GM23338 (cell line): ENCODE data around the gene FN1. TPM values are rescaled to one million over a fixed set of nuclear protein-coding genes. Genes with fewer than 3 reads are reported as not detected.

Source experiments
- ATAC-seq: fragments of 200-7000 bp; cut with Tn5 transposase; 3 replicates; pipeline ENCODE4 v1.9.1; 2020
- DNase-seq: peaks from one replicate; pipeline ENCODE4 v3.0.0-alpha.2; 2015; ENCODE audit warnings: low spot score
- H2AFZ ChIP-seq: fragments of 200-600 bp; sonication (generic); 2 replicates; pipeline ENCODE4 v1.8.0; 2016; ENCODE audit warnings: antibody characterized with exemption, mild to moderate bottlenecking, moderate library complexity
- H3F3A ChIP-seq: fragments of 200-600 bp; sonication (generic); replicated peaks from 2 replicates; pipeline ENCODE4 v1.8.0; 2017; ENCODE audit warnings: antibody characterized with exemption, mixed run types, low read depth
- H3K27ac ChIP-seq: fragments of 200-600 bp; sonication (generic); 2 replicates; pipeline ENCODE4 v1.6.1; 2016; ENCODE audit warnings: low read depth
- H3K27me3 ChIP-seq: fragments of 200-600 bp; sonication (generic); 2 replicates; pipeline ENCODE4 v1.8.0; 2016; ENCODE audit warnings: mild to moderate bottlenecking, mixed run types, moderate library complexity; ENCODE audit not compliant: insufficient read depth
- H3K36me3 ChIP-seq: fragments of 200-600 bp; sonication (generic); 2 replicates; pipeline ENCODE4 v1.8.0; 2016; ENCODE audit warnings: mild to moderate bottlenecking; ENCODE audit not compliant: insufficient read depth
- H3K4me1 ChIP-seq: fragments of 200-600 bp; sonication (generic); 2 replicates; pipeline ENCODE4 v1.8.0; 2016; ENCODE audit warnings: mild to moderate bottlenecking, moderate library complexity; ENCODE audit not compliant: insufficient read depth
- H3K4me2 ChIP-seq: fragments of 200-600 bp; sonication (generic); 2 replicates; pipeline ENCODE4 v1.7.1; 2017; ENCODE audit warnings: mixed run types
- H3K4me3 ChIP-seq: fragments of 200-600 bp; sonication (generic); 2 replicates; pipeline ENCODE4 v1.6.1; 2016; ENCODE audit warnings: mixed run types
- H3K79me2 ChIP-seq: fragments of 200-600 bp; sonication (generic); replicated peaks from 2 replicates; pipeline ENCODE4 v1.8.0; 2017; ENCODE audit warnings: mild to moderate bottlenecking; ENCODE audit not compliant: insufficient read depth
- H3K9me2 ChIP-seq: fragments of 200-600 bp; sonication (generic); 2 replicates; pipeline ENCODE4 v1.8.0; 2017; ENCODE audit not compliant: insufficient read depth
- H4K20me1 ChIP-seq: fragments of 200-600 bp; sonication (generic); replicated peaks from 2 replicates; pipeline ENCODE4 v1.8.0; 2017; ENCODE audit warnings: mild to moderate bottlenecking; ENCODE audit not compliant: insufficient read depth
- H3K27ac Mint-ChIP-seq: 2 replicates; pipeline ENCODE4 v1.8.0; 2020; ENCODE audit warnings: inconsistent platforms, mild to moderate bottlenecking, moderate library complexity, mixed read lengths
- H3K27me3 Mint-ChIP-seq: 3 replicates; pipeline ENCODE4 v1.8.0; 2022; ENCODE audit warnings: low read depth, mild to moderate bottlenecking, moderate library complexity, mixed read lengths, inconsistent platforms; ENCODE audit not compliant: insufficient read depth, poor library complexity
- H3K36me3 Mint-ChIP-seq: 3 replicates; pipeline ENCODE4 v1.8.0; 2021; ENCODE audit warnings: low read depth, mild to moderate bottlenecking, inconsistent platforms, moderate library complexity, mixed read lengths
- H3K4me1 Mint-ChIP-seq: 3 replicates; pipeline ENCODE4 v1.8.0; 2020; ENCODE audit warnings: mild to moderate bottlenecking, inconsistent platforms, mixed read lengths
- H3K4me3 Mint-ChIP-seq: 3 replicates; pipeline ENCODE4 v1.8.0; 2021; ENCODE audit warnings: moderate library complexity, mild to moderate bottlenecking, inconsistent platforms, mixed read lengths
- H3K9me3 Mint-ChIP-seq: 3 replicates; pipeline ENCODE4 v1.8.0; 2020; ENCODE audit warnings: moderate library complexity, mild to moderate bottlenecking, inconsistent platforms, mixed read lengths
- CREB1 ChIP-seq: fragments of 250-450 bp; sonication (Bioruptor Pico); IDR thresholded peaks from 2 replicates; pipeline ENCODE4 v1.5.0; 2020; ENCODE audit warnings: low read depth, mild to moderate bottlenecking, moderate library complexity
- EZH2 ChIP-seq: fragments of 200-600 bp; sonication (generic); IDR thresholded peaks from one replicate; pipeline ENCODE4 v1.8.0; 2017; ENCODE audit warnings: antibody characterized with exemption, mild to moderate bottlenecking, low read depth; ENCODE audit not compliant: unreplicated experiment
- EZH2phosphoT487 ChIP-seq: fragments of 200-600 bp; sonication (generic); IDR thresholded peaks from one replicate; pipeline ENCODE4 v1.8.1; 2018; ENCODE audit warnings: antibody characterized with exemption; ENCODE audit not compliant: unreplicated experiment
- JUNB ChIP-seq: IDR thresholded peaks from one replicate; pipeline ENCODE4 v1.6.1; 2016; ENCODE audit warnings: antibody characterized with exemption; ENCODE audit not compliant: unreplicated experiment
- NANOG ChIP-seq: IDR thresholded peaks from 2 replicates; pipeline ENCODE4 v1.6.1; 2016; ENCODE audit warnings: antibody characterized with exemption, borderline replicate concordance
- POLR2AphosphoS5 ChIP-seq: IDR thresholded peaks from 2 replicates; pipeline ENCODE4 v1.6.1; 2016; ENCODE audit warnings: antibody characterized with exemption, low read depth
- STAT1 ChIP-seq: IDR thresholded peaks from one replicate; pipeline ENCODE4 v1.6.1; 2016; ENCODE audit warnings: antibody characterized with exemption; ENCODE audit not compliant: unreplicated experiment
- ZNF114 ChIP-seq: fragments of 250-450 bp; sonication (Bioruptor Pico); IDR thresholded peaks from 2 replicates; pipeline ENCODE4 v1.5.0; 2020; ENCODE audit warnings: mild to moderate bottlenecking, moderate library complexity
- ZNF331 ChIP-seq: fragments of 250-450 bp; sonication (Bioruptor Pico); IDR thresholded peaks from 2 replicates; pipeline ENCODE4 v1.5.0; 2020; ENCODE audit warnings: low read depth, mild to moderate bottlenecking, moderate library complexity
- polyA plus RNA-seq: library from polyadenylated mRNA; unstranded; fragments of >200 nt; fragmentation: Nextera tagmentation; extraction: Ambion mirVana; gene quantifications from 2 replicates; pipeline ENCODE4 v1.2.1, GENCODE V29; 2016
- total RNA-seq: library from RNA; depleted of rRNA; stranded (reverse); fragments of >200 nt; shearing (Covaris generic); gene quantifications from 2 replicates; pipeline ENCODE4 v1.2.3, GENCODE V29; 2014
- TF ChIP-seq, protein P1 (sequence below): IDR thresholded peaks from 2 replicates; pipeline ENCODE4 v1.6.1; 2016; ENCODE audit warnings: antibody characterized with exemption
- TF ChIP-seq, protein P2 (sequence below): IDR thresholded peaks from one replicate; pipeline ENCODE4 v1.6.1; 2018; ENCODE audit warnings: antibody characterized with exemption; ENCODE audit not compliant: unreplicated experiment
- TF ChIP-seq, protein P3 (sequence below): fragments of 250-450 bp; sonication (Bioruptor Pico); IDR thresholded peaks from 2 replicates; pipeline ENCODE4 v1.5.0; 2020; ENCODE audit warnings: mild to moderate bottlenecking, moderate library complexity
- TF ChIP-seq, protein P4 (sequence below), 2 experiments: fragments of 200-600 bp in 1 of 2; sonication (generic) in 1 of 2; conservative IDR thresholded peaks; 2 replicates each; pipeline versions ENCODE4 v1.5.1 to v1.6.1; 2016 to 2017; ENCODE audit warnings: antibody characterized with exemption in 2 of 2, low read depth in 2 of 2, mild to moderate bottlenecking in 2 of 2, moderate library complexity in 1 of 2

Gene FN1
- total and polyA plus RNA-seq, 2 experiments from 2014 or later = 79.6 to 255 TPM

DNA sequence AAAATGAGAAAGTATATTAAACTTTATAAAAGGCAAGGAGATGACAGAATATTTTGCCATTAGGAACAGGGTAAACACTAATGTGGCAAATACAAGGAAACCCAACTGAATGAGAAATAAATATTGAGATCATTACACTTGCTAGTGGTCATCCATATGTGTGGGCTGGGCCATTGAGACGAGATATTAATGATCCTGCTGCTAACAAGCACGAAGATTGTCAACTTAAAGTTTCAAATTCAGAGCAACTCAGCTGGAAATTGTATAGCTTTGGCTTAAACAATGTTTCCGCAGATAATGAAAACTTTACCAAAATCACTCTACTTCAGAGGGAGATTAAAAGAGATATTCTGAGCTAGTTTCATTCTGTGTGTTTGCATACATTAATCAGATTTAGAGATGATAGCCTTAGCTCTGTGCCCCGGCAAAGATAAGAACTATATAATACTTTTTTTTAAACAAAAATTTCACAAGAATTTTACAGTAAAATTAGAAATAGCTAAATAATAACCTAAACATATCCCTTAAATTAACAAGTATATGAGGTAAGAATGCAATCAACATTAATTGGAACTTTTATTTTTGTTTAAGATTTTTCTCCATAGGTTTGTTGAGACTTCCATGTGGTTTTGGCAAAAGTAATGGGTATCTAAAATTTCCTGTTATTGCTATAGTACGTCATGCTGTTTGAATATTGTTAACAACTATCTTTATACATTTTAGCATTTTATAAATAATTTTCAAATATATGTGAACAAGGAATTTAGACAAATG, 40.0 kb downstream of the FN1 start:
- H3K9me3 Mint-ChIP-seq = peaks cover 6% of the 10 kb centered on the region; the same call in 1 of the 3 replicates
- no peaks in the 10 kb centered on the region for H3K27me3 Mint-ChIP-seq
- ATAC-seq = no peak
- H3K27ac ChIP-seq = no peak overlapping the region
- no peaks in the 10 kb centered on the region for H3K9me2 ChIP-seq
- no peak overlapping the region for H3K27ac Mint-ChIP-seq
- H3K36me3 ChIP-seq = peaks cover 51% of the 10 kb centered on the region
- H3K4me3 ChIP-seq = no peak overlapping the region
- peaks cover 31% of the 10 kb centered on the region for H3K4me1 Mint-ChIP-seq
- no peaks in the 10 kb centered on the region for H3K27me3 ChIP-seq
- peaks cover 14% of the 10 kb centered on the region for H3K4me1 ChIP-seq
- no peak for TF ChIP-seq EZH2phosphoT487
- TF ChIP-seq ZNF331 (CRISPR knock-in tag) = no peak
- TF ChIP-seq, protein P1, sequence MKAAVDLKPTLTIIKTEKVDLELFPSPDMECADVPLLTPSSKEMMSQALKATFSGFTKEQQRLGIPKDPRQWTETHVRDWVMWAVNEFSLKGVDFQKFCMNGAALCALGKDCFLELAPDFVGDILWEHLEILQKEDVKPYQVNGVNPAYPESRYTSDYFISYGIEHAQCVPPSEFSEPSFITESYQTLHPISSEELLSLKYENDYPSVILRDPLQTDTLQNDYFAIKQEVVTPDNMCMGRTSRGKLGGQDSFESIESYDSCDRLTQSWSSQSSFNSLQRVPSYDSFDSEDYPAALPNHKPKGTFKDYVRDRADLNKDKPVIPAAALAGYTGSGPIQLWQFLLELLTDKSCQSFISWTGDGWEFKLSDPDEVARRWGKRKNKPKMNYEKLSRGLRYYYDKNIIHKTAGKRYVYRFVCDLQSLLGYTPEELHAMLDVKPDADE = no peak
- no peak for TF ChIP-seq JUNB
- TF ChIP-seq NANOG = no peak
- TF ChIP-seq STAT1 = no peak
- no peak for TF ChIP-seq ZNF114 (CRISPR knock-in tag)
- TF ChIP-seq, protein P2, sequence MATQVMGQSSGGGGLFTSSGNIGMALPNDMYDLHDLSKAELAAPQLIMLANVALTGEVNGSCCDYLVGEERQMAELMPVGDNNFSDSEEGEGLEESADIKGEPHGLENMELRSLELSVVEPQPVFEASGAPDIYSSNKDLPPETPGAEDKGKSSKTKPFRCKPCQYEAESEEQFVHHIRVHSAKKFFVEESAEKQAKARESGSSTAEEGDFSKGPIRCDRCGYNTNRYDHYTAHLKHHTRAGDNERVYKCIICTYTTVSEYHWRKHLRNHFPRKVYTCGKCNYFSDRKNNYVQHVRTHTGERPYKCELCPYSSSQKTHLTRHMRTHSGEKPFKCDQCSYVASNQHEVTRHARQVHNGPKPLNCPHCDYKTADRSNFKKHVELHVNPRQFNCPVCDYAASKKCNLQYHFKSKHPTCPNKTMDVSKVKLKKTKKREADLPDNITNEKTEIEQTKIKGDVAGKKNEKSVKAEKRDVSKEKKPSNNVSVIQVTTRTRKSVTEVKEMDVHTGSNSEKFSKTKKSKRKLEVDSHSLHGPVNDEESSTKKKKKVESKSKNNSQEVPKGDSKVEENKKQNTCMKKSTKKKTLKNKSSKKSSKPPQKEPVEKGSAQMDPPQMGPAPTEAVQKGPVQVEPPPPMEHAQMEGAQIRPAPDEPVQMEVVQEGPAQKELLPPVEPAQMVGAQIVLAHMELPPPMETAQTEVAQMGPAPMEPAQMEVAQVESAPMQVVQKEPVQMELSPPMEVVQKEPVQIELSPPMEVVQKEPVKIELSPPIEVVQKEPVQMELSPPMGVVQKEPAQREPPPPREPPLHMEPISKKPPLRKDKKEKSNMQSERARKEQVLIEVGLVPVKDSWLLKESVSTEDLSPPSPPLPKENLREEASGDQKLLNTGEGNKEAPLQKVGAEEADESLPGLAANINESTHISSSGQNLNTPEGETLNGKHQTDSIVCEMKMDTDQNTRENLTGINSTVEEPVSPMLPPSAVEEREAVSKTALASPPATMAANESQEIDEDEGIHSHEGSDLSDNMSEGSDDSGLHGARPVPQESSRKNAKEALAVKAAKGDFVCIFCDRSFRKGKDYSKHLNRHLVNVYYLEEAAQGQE = no peak
- TF ChIP-seq EZH2 = no peak
- TF ChIP-seq, protein P3, sequence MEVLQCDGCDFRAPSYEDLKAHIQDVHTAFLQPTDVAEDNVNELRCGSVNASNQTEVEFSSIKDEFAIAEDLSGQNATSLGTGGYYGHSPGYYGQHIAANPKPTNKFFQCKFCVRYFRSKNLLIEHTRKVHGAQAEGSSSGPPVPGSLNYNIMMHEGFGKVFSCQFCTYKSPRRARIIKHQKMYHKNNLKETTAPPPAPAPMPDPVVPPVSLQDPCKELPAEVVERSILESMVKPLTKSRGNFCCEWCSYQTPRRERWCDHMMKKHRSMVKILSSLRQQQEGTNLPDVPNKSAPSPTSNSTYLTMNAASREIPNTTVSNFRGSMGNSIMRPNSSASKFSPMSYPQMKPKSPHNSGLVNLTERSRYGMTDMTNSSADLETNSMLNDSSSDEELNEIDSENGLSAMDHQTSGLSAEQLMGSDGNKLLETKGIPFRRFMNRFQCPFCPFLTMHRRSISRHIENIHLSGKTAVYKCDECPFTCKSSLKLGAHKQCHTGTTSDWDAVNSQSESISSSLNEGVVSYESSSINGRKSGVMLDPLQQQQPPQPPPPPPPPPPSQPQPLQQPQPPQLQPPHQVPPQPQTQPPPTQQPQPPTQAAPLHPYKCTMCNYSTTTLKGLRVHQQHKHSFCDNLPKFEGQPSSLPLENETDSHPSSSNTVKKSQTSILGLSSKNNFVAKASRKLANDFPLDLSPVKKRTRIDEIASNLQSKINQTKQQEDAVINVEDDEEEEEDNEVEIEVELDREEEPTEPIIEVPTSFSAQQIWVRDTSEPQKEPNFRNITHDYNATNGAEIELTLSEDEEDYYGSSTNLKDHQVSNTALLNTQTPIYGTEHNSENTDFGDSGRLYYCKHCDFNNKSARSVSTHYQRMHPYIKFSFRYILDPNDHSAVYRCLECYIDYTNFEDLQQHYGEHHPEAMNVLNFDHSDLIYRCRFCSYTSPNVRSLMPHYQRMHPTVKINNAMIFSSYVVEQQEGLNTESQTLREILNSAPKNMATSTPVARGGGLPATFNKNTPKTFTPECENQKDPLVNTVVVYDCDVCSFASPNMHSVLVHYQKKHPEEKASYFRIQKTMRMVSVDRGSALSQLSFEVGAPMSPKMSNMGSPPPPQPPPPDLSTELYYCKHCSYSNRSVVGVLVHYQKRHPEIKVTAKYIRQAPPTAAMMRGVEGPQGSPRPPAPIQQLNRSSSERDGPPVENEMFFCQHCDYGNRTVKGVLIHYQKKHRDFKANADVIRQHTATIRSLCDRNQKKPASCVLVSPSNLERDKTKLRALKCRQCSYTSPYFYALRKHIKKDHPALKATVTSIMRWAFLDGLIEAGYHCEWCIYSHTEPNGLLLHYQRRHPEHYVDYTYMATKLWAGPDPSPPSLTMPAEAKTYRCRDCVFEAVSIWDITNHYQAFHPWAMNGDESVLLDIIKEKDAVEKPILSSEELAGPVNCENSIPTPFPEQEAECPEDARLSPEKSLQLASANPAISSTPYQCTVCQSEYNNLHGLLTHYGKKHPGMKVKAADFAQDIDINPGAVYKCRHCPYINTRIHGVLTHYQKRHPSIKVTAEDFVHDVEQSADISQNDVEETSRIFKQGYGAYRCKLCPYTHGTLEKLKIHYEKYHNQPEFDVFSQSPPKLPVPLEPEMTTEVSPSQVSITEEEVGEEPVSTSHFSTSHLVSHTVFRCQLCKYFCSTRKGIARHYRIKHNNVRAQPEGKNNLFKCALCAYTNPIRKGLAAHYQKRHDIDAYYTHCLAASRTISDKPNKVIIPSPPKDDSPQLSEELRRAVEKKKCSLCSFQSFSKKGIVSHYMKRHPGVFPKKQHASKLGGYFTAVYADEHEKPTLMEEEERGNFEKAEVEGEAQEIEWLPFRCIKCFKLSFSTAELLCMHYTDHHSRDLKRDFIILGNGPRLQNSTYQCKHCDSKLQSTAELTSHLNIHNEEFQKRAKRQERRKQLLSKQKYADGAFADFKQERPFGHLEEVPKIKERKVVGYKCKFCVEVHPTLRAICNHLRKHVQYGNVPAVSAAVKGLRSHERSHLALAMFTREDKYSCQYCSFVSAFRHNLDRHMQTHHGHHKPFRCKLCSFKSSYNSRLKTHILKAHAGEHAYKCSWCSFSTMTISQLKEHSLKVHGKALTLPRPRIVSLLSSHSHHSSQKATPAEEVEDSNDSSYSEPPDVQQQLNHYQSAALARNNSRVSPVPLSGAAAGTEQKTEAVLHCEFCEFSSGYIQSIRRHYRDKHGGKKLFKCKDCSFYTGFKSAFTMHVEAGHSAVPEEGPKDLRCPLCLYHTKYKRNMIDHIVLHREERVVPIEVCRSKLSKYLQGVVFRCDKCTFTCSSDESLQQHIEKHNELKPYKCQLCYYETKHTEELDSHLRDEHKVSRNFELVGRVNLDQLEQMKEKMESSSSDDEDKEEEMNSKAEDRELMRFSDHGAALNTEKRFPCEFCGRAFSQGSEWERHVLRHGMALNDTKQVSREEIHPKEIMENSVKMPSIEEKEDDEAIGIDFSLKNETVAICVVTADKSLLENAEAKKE (CRISPR knock-in tag) = no peak
- TF ChIP-seq POLR2AphosphoS5 = no peak
- TF ChIP-seq, protein P4, sequence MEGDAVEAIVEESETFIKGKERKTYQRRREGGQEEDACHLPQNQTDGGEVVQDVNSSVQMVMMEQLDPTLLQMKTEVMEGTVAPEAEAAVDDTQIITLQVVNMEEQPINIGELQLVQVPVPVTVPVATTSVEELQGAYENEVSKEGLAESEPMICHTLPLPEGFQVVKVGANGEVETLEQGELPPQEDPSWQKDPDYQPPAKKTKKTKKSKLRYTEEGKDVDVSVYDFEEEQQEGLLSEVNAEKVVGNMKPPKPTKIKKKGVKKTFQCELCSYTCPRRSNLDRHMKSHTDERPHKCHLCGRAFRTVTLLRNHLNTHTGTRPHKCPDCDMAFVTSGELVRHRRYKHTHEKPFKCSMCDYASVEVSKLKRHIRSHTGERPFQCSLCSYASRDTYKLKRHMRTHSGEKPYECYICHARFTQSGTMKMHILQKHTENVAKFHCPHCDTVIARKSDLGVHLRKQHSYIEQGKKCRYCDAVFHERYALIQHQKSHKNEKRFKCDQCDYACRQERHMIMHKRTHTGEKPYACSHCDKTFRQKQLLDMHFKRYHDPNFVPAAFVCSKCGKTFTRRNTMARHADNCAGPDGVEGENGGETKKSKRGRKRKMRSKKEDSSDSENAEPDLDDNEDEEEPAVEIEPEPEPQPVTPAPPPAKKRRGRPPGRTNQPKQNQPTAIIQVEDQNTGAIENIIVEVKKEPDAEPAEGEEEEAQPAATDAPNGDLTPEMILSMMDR (conservative IDR thresholded peaks at IDR 0.05; ENCODE audit: low read depth in 2 of 2) = no peak
- no peak for TF ChIP-seq CREB1
- no peak for DNase-seq
- no peaks in the 10 kb centered on the region for H3F3A ChIP-seq
- peaks cover 50% of the 10 kb centered on the region for H3K36me3 Mint-ChIP-seq
- no peak overlapping the region for H3K4me3 Mint-ChIP-seq
- no peak overlapping the region for H3K4me2 ChIP-seq
- no peaks in the 10 kb centered on the region for H4K20me1 ChIP-seq
- no peaks in the 10 kb centered on the region for H3K79me2 ChIP-seq
- no peak overlapping the region for H2AFZ ChIP-seq
